ENCODE results near the gene CDKL5.

Gene CDKL5

GRCh38 chrX:18461431-18461830, 36.0 kb downstream of the CDKL5 start:
- no peak for DNase-seq

- DNase-seq = no peak
These were observed 39.1 kb downstream of the CDKL5 start for GRCh38 chrX:18464499-18464898.

- DNase-seq = no peak
These were observed 39.6 kb downstream of the CDKL5 start for GRCh38 chrX:18465051-18465450.

- no peak for DNase-seq
These were observed 43.2 kb downstream of the CDKL5 start for GRCh38 chrX:18468599-18468998.

- DNase-seq = no peak
These were observed 45.9 kb downstream of the CDKL5 start for GRCh38 chrX:18471296-18471695.

GRCh38 chrX:18490806-18491555, 65.6 kb downstream of the CDKL5 start:
- DNase-seq = no peak

GRCh38 chrX:18491587-18492340, 66.4 kb downstream of the CDKL5 start:
- DNase-seq = no peak

GRCh38 chrX:18534949-18535348, 109.5 kb downstream of the CDKL5 start:
- no peak for DNase-seq

GRCh38 chrX:18537068-18537467, 111.7 kb downstream of the CDKL5 start:
- DNase-seq = no peak

- DNase-seq = no peak
These were observed 112.1 kb downstream of the CDKL5 start for GRCh38 chrX:18537524-18537923.

- DNase-seq = no peak
These were observed 116.7 kb downstream of the CDKL5 start for GRCh38 chrX:18542131-18542530.

- no peak for DNase-seq
These were observed 117.5 kb downstream of the CDKL5 start for GRCh38 chrX:18542905-18543304.

GRCh38 chrX:18543738-18544137, 118.3 kb downstream of the CDKL5 start:
- DNase-seq = no peak

GRCh38 chrX:18545771-18546170, 120.4 kb downstream of the CDKL5 start:
- no peak for DNase-seq

GRCh38 chrX:18548996-18549395, 123.6 kb downstream of the CDKL5 start:
- no peak for DNase-seq

GRCh38 chrX:18549643-18550042, 124.2 kb downstream of the CDKL5 start:
- no peak for DNase-seq

- DNase-seq = no peak
These were observed 132.5 kb downstream of the CDKL5 start for GRCh38 chrX:18557879-18558278.

GRCh38 chrX:18558799-18559198, 133.4 kb downstream of the CDKL5 start:
- DNase-seq = no peak

GRCh38 chrX:18561020-18561419, 135.6 kb downstream of the CDKL5 start:
- DNase-seq = no peak

GRCh38 chrX:18565727-18566126, 140.3 kb downstream of the CDKL5 start:
- DNase-seq = no peak

GRCh38 chrX:18566748-18567147, 141.3 kb downstream of the CDKL5 start:
- DNase-seq = no peak

- no peak for DNase-seq
These were observed 148.1 kb downstream of the CDKL5 start for GRCh38 chrX:18573556-18573955.

GRCh38 chrX:18574591-18574990, 149.2 kb downstream of the CDKL5 start:
- DNase-seq = no peak

- DNase-seq = no peak
These were observed 150.3 kb downstream of the CDKL5 start for GRCh38 chrX:18575744-18576143.

- no peak for DNase-seq
These were observed 152.0 kb downstream of the CDKL5 start for GRCh38 chrX:18577400-18577799.
